Measurements from ENCODE around the gene LBH.

DNA sequence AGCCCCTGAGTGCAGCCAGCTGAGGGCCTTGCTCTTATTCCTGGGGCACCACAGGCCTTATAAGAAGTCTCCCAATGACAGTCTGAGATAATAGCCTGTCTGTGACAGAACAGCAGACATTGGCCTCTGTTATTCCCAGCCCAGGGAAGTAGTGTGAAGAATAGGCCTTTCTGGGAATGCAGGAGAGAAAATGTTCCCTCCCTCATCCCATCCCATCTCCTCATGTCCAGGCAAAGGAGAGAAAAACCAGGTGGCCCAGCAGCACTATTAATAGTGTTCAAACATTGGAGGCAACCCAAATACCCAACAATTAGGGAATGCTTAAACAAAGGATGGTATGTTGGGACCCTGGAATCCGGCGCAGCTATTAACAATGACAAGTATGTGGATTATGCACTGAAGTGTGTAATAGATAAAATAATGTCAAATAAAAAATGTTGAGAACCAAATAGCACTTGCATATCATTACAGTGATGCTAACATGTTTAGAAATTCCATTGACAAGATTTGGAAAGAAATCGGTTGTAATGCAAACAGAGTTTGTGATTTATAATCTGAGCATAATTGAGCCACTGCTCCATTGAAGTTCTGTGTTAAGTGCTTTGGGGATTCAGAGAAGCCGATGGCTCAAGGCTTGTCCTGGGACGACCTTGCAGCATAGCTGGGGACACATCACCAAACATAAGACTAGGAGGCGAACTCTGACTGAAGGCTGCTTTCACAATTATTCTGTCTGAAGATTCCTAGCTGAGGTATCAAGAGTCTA lies 69.3 kb downstream of the LBH start:
- TF ChIP-seq, protein P1, sequence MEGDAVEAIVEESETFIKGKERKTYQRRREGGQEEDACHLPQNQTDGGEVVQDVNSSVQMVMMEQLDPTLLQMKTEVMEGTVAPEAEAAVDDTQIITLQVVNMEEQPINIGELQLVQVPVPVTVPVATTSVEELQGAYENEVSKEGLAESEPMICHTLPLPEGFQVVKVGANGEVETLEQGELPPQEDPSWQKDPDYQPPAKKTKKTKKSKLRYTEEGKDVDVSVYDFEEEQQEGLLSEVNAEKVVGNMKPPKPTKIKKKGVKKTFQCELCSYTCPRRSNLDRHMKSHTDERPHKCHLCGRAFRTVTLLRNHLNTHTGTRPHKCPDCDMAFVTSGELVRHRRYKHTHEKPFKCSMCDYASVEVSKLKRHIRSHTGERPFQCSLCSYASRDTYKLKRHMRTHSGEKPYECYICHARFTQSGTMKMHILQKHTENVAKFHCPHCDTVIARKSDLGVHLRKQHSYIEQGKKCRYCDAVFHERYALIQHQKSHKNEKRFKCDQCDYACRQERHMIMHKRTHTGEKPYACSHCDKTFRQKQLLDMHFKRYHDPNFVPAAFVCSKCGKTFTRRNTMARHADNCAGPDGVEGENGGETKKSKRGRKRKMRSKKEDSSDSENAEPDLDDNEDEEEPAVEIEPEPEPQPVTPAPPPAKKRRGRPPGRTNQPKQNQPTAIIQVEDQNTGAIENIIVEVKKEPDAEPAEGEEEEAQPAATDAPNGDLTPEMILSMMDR (IDR thresholded peaks at IDR 0.05): no peak
- TF ChIP-seq ZFX (IDR thresholded peaks at IDR 0.05; ENCODE audit: borderline replicate concordance): no peak

Measured in 22Rv1 (cell line).